HEK293 (cell line): ENCODE measurements around the gene KATNB1.

Experiments
- KLF10 ChIP-seq: fragments of 450-650 bp; IDR thresholded peaks from 2 replicates; pipeline ENCODE4 v1.5.1; 2018; ENCODE audit warnings: missing biosample characterization, mild to moderate bottlenecking, missing genetic modification characterization
- MZF1 ChIP-seq: fragments of 450-650 bp; formaldehyde crosslinking; IDR thresholded peaks from 2 replicates; pipeline ENCODE4 v1.5.1; 2017; ENCODE audit warnings: missing biosample characterization, missing genetic modification characterization, borderline replicate concordance
- REPIN1 ChIP-seq: fragments of 450-650 bp; formaldehyde crosslinking; IDR thresholded peaks from 2 replicates; pipeline ENCODE4 v1.5.1; 2017; ENCODE audit warnings: missing biosample characterization, missing genetic modification characterization, low read depth
- SETDB1 ChIP-seq: IDR thresholded peaks from one replicate; pipeline ENCODE4 v1.6.1; 2017; ENCODE audit warnings: mild to moderate bottlenecking, low read length, moderate library complexity, mixed read lengths; ENCODE audit not compliant: insufficient read length
- SP2 ChIP-seq: fragments of 450-650 bp; formaldehyde crosslinking; IDR thresholded peaks from 2 replicates; pipeline ENCODE4 v1.5.1; 2016; ENCODE audit warnings: missing biosample characterization, missing genetic modification characterization
- SP3 ChIP-seq: fragments of 450-650 bp; formaldehyde crosslinking; IDR thresholded peaks from 2 replicates; pipeline ENCODE4 v1.5.1; 2016; ENCODE audit warnings: missing biosample characterization, missing genetic modification characterization
- SP7 ChIP-seq: fragments of 450-650 bp; formaldehyde crosslinking; IDR thresholded peaks from 2 replicates; pipeline ENCODE4 v1.5.1; 2016; ENCODE audit warnings: missing biosample characterization, missing genetic modification characterization
- ZFP37 ChIP-seq: fragments of 450-650 bp; formaldehyde crosslinking; IDR thresholded peaks from 2 replicates; pipeline ENCODE4 v1.5.1; 2016; ENCODE audit warnings: missing biosample characterization, missing genetic modification characterization
- ZFP41 ChIP-seq: fragments of 450-650 bp; formaldehyde crosslinking; IDR thresholded peaks from 2 replicates; pipeline ENCODE4 v1.5.1; 2016; ENCODE audit warnings: missing biosample characterization, missing genetic modification characterization, borderline replicate concordance
- ZNF132 ChIP-seq: fragments of 450-650 bp; formaldehyde crosslinking; IDR thresholded peaks from 2 replicates; pipeline ENCODE4 v1.5.1; 2017; ENCODE audit warnings: missing biosample characterization, missing genetic modification characterization, borderline replicate concordance
- ZNF221 ChIP-seq: fragments of 450-650 bp; formaldehyde crosslinking; IDR thresholded peaks from 2 replicates; pipeline ENCODE4 v1.5.1; 2017; ENCODE audit warnings: missing biosample characterization, missing genetic modification characterization, borderline replicate concordance
- ZNF223 ChIP-seq: fragments of 450-650 bp; formaldehyde crosslinking; IDR thresholded peaks from 2 replicates; pipeline ENCODE4 v1.5.1; 2016; ENCODE audit warnings: missing biosample characterization, missing genetic modification characterization
- ZNF239 ChIP-seq: fragments of 450-650 bp; formaldehyde crosslinking; IDR thresholded peaks from 2 replicates; pipeline ENCODE4 v1.5.1; 2016; ENCODE audit warnings: missing biosample characterization, missing genetic modification characterization
- ZNF335 ChIP-seq: fragments of 450-650 bp; formaldehyde crosslinking; conservative IDR thresholded peaks from 2 replicates; pipeline ENCODE4 v1.5.1; 2016; ENCODE audit warnings: missing biosample characterization, missing genetic modification characterization
- ZNF404 ChIP-seq: fragments of 450-650 bp; formaldehyde crosslinking; IDR thresholded peaks from 2 replicates; pipeline ENCODE4 v1.5.1; 2017; ENCODE audit warnings: missing biosample characterization, missing genetic modification characterization
- ZNF660 ChIP-seq: fragments of 450-650 bp; IDR thresholded peaks from 2 replicates; pipeline ENCODE4 v1.5.1; 2018; ENCODE audit warnings: missing biosample characterization, mild to moderate bottlenecking, missing genetic modification characterization
- ZNF843 ChIP-seq: fragments of 450-650 bp; formaldehyde crosslinking; IDR thresholded peaks from 2 replicates; pipeline ENCODE4 v1.5.1; 2016; ENCODE audit warnings: missing biosample characterization, missing genetic modification characterization
- TF ChIP-seq, protein P1 (sequence below): fragments of 450-650 bp; formaldehyde crosslinking; IDR thresholded peaks from 2 replicates; pipeline ENCODE4 v1.5.1; 2017; ENCODE audit warnings: missing biosample characterization, mild to moderate bottlenecking, missing genetic modification characterization, moderate library complexity
- TF ChIP-seq, protein P2 (sequence below): fragments of 450-650 bp; formaldehyde crosslinking; IDR thresholded peaks from 2 replicates; pipeline ENCODE4 v1.5.1; 2016; ENCODE audit warnings: missing biosample characterization, missing genetic modification characterization
- TF ChIP-seq, protein P3 (sequence below): fragments of 450-650 bp; formaldehyde crosslinking; IDR thresholded peaks from 2 replicates; pipeline ENCODE4 v1.5.1; 2016; ENCODE audit warnings: missing biosample characterization, missing genetic modification characterization
- TF ChIP-seq, protein P4 (sequence below): fragments of 450-650 bp; formaldehyde crosslinking; IDR thresholded peaks from 2 replicates; pipeline ENCODE4 v1.5.1; 2016; ENCODE audit warnings: missing biosample characterization, missing genetic modification characterization
- TF ChIP-seq, protein P5 (sequence below): fragments of 450-650 bp; formaldehyde crosslinking; IDR thresholded peaks from 2 replicates; pipeline ENCODE4 v1.5.1; 2016; ENCODE audit warnings: missing biosample characterization, missing genetic modification characterization, low read depth
- TF ChIP-seq, protein P6 (sequence below): fragments of 450-650 bp; formaldehyde crosslinking; IDR thresholded peaks from 2 replicates; pipeline ENCODE4 v1.5.1; 2017; ENCODE audit warnings: missing biosample characterization, missing genetic modification characterization
- TF ChIP-seq, protein P7 (sequence below): fragments of 450-650 bp; formaldehyde crosslinking; IDR thresholded peaks from 2 replicates; pipeline ENCODE4 v1.5.1; 2017; ENCODE audit warnings: missing biosample characterization, missing genetic modification characterization

Gene KATNB1

DNA sequence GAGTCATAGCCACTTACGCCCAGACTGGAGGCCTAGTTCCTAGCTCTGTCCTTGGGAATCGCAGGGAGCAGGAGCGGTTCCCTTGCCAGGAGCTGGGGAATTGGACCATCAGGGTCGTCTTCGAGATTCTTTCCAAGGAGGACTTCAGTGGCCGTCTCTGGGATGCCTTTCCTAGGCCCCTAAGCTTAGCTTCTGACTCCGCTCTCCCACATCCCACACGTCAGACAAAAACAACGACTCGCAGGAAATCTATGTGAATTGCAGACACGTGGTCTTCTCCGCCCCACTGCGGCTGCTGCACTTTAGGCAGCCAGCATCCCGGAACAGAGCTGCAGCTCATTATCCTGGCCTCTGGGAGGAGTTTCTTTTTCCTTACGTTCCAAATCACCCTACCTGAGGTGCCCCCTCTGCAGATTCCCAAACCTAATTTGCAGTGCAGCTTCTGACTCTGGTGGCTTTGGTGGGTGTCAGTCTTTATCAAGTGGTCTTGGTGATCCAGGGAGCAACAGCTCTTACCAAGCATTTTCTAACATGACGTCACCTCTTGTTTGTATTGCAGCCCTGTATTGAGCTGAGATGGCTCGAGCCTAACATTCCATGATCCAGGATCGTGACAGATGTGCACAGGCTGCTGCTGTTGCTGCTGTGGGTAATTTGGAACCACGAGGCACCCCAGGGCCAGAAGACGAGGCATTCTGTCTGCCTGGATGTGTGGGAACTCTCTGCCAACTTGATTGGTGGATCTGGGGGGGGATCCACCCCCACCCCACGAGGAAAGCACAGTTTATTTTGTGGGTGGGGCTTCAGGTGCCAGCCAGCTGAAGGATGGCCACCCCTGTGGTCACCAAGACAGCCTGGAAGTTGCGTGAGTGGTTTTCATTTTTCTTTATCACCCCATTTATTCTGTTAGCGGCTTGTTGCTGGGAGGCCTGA is 1.1 kb downstream of the KATNB1 start (continued):
- TF ChIP-seq, protein P1, sequence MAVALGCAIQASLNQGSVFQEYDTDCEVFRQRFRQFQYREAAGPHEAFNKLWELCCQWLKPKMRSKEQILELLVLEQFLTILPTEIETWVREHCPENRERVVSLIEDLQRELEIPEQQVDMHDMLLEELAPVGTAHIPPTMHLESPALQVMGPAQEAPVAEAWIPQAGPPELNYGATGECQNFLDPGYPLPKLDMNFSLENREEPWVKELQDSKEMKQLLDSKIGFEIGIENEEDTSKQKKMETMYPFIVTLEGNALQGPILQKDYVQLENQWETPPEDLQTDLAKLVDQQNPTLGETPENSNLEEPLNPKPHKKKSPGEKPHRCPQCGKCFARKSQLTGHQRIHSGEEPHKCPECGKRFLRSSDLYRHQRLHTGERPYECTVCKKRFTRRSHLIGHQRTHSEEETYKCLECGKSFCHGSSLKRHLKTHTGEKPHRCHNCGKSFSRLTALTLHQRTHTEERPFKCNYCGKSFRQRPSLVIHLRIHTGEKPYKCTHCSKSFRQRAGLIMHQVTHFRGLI (tag by site-specific recombination) = no peak; the same call in 1 of the 2 replicates
- TF ChIP-seq ZNF221 (tag by site-specific recombination) = no peak
- TF ChIP-seq, protein P2, sequence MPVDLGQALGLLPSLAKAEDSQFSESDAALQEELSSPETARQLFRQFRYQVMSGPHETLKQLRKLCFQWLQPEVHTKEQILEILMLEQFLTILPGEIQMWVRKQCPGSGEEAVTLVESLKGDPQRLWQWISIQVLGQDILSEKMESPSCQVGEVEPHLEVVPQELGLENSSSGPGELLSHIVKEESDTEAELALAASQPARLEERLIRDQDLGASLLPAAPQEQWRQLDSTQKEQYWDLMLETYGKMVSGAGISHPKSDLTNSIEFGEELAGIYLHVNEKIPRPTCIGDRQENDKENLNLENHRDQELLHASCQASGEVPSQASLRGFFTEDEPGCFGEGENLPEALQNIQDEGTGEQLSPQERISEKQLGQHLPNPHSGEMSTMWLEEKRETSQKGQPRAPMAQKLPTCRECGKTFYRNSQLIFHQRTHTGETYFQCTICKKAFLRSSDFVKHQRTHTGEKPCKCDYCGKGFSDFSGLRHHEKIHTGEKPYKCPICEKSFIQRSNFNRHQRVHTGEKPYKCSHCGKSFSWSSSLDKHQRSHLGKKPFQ = no peak
- TF ChIP-seq, protein P3, sequence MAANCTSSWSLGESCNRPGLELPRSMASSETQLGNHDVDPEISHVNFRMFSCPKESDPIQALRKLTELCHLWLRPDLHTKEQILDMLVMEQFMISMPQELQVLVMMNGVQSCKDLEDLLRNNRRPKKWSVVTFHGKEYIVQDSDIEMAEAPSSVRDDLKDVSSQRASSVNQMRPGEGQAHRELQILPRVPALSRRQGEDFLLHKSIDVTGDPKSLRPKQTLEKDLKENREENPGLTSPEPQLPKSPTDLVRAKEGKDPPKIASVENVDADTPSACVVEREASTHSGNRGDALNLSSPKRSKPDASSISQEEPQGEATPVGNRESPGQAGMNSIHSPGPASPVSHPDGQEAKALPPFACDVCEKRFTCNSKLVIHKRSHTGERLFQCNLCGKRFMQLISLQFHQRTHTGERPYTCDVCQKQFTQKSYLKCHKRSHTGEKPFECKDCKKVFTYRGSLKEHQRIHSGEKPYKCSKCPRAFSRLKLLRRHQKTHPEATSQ (tag by site-specific recombination) = no peak
- TF ChIP-seq SP7 = peak; percentile 55
- no peak for TF ChIP-seq ZNF404
- TF ChIP-seq SP2 (tag by site-specific recombination) = no peak
- TF ChIP-seq, protein P4, sequence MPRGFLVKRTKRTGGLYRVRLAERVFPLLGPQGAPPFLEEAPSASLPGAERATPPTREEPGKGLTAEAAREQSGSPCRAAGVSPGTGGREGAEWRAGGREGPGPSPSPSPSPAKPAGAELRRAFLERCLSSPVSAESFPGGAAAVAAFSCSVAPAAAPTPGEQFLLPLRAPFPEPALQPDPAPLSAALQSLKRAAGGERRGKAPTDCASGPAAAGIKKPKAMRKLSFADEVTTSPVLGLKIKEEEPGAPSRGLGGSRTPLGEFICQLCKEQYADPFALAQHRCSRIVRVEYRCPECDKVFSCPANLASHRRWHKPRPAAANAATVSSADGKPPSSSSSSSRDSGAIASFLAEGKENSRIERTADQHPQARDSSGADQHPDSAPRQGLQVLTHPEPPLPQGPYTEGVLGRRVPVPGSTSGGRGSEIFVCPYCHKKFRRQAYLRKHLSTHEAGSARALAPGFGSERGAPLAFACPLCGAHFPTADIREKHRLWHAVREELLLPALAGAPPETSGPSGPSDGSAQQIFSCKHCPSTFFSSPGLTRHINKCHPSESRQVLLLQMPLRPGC (tag by site-specific recombination) = peak; percentile 68
- TF ChIP-seq ZNF223 (tag by site-specific recombination) = no peak
- TF ChIP-seq ZNF660 = peak; percentile 67; the same call in 1 of the 2 replicates
- TF ChIP-seq, protein P5, sequence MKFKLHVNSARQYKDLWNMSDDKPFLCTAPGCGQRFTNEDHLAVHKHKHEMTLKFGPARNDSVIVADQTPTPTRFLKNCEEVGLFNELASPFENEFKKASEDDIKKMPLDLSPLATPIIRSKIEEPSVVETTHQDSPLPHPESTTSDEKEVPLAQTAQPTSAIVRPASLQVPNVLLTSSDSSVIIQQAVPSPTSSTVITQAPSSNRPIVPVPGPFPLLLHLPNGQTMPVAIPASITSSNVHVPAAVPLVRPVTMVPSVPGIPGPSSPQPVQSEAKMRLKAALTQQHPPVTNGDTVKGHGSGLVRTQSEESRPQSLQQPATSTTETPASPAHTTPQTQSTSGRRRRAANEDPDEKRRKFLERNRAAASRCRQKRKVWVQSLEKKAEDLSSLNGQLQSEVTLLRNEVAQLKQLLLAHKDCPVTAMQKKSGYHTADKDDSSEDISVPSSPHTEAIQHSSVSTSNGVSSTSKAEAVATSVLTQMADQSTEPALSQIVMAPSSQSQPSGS = peak; percentile 98
- TF ChIP-seq MZF1 (tag by site-specific recombination) = no peak
- no peak for TF ChIP-seq REPIN1 (tag by site-specific recombination)
- TF ChIP-seq, protein P6, sequence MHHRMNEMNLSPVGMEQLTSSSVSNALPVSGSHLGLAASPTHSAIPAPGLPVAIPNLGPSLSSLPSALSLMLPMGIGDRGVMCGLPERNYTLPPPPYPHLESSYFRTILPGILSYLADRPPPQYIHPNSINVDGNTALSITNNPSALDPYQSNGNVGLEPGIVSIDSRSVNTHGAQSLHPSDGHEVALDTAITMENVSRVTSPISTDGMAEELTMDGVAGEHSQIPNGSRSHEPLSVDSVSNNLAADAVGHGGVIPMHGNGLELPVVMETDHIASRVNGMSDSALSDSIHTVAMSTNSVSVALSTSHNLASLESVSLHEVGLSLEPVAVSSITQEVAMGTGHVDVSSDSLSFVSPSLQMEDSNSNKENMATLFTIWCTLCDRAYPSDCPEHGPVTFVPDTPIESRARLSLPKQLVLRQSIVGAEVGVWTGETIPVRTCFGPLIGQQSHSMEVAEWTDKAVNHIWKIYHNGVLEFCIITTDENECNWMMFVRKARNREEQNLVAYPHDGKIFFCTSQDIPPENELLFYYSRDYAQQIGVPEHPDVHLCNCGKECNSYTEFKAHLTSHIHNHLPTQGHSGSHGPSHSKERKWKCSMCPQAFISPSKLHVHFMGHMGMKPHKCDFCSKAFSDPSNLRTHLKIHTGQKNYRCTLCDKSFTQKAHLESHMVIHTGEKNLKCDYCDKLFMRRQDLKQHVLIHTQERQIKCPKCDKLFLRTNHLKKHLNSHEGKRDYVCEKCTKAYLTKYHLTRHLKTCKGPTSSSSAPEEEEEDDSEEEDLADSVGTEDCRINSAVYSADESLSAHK (tag by site-specific recombination) = no peak
- no peak for TF ChIP-seq ZNF132 (tag by site-specific recombination)
- TF ChIP-seq KLF10 (tag by site-specific recombination) = peak; percentile 30; the same call in 1 of the 2 replicates
- peak; percentile 55 for TF ChIP-seq ZNF335 (tag by site-specific recombination)
- TF ChIP-seq SP3 = no peak
- TF ChIP-seq ZFP41 (tag by site-specific recombination) = no peak
- no peak for TF ChIP-seq SETDB1
- no peak for TF ChIP-seq ZNF239
- TF ChIP-seq ZNF843 (tag by site-specific recombination) = no peak
- no peak for TF ChIP-seq ZFP37 (tag by site-specific recombination)
- TF ChIP-seq, protein P7, sequence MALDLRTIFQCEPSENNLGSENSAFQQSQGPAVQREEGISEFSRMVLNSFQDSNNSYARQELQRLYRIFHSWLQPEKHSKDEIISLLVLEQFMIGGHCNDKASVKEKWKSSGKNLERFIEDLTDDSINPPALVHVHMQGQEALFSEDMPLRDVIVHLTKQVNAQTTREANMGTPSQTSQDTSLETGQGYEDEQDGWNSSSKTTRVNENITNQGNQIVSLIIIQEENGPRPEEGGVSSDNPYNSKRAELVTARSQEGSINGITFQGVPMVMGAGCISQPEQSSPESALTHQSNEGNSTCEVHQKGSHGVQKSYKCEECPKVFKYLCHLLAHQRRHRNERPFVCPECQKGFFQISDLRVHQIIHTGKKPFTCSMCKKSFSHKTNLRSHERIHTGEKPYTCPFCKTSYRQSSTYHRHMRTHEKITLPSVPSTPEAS (tag by site-specific recombination) = no peak
